AML-193 (cell line): ENCODE data around the gene SHISAL1.

Source experiments
- DNase-seq, 2 experiments: peaks; one replicate each; lab custom pipeline; 2025; lab: John Stamatoyannopoulos, UW

The SHISAL1 gene

GRCh38 chr22:44209343-44209742, 103.4 kb downstream of the SHISAL1 start:
- no peak for DNase-seq

GRCh38 chr22:44207981-44208317, 104.8 kb downstream of the SHISAL1 start:
- no peak for DNase-seq

GRCh38 chr22:44207173-44207980, 105.4 kb downstream of the SHISAL1 start:
- no peak for DNase-seq

GRCh38 chr22:44206696-44207095, 106.1 kb downstream of the SHISAL1 start:
- no peak for DNase-seq

- DNase-seq = no peak
Measured at GRCh38 chr22:44206330-44206645, 106.5 kb downstream of the SHISAL1 start.

GRCh38 chr22:44205516-44206329, 107.0 kb downstream of the SHISAL1 start:
- DNase-seq = no peak

- DNase-seq = no peak
Measured at GRCh38 chr22:44204739-44205515, 107.8 kb downstream of the SHISAL1 start.

GRCh38 chr22:44203203-44203602, 109.5 kb downstream of the SHISAL1 start:
- DNase-seq = no peak

- no peak for DNase-seq
Measured at GRCh38 chr22:44202261-44202789, 110.4 kb downstream of the SHISAL1 start.

GRCh38 chr22:44201665-44202064, 111.1 kb downstream of the SHISAL1 start:
- DNase-seq = no peak

- no peak for DNase-seq
Measured at GRCh38 chr22:44200855-44201550, 111.7 kb downstream of the SHISAL1 start.

- no peak for DNase-seq
Measured at GRCh38 chr22:44200451-44200850, 112.3 kb downstream of the SHISAL1 start.

- no peak for DNase-seq
Measured at GRCh38 chr22:44199866-44200265, 112.9 kb downstream of the SHISAL1 start.

- no peak for DNase-seq
Measured at GRCh38 chr22:44199164-44199563, 113.6 kb downstream of the SHISAL1 start.

- DNase-seq = no peak
Measured at GRCh38 chr22:44197271-44197670, 115.5 kb downstream of the SHISAL1 start.

GRCh38 chr22:44196731-44197131, 116.0 kb downstream of the SHISAL1 start:
- DNase-seq = no peak

GRCh38 chr22:44196241-44196640, 116.5 kb downstream of the SHISAL1 start:
- DNase-seq = no peak

GRCh38 chr22:44195189-44195871, 117.4 kb downstream of the SHISAL1 start:
- no peak for DNase-seq

- DNase-seq = no peak
Measured at GRCh38 chr22:44194569-44194968, 118.2 kb downstream of the SHISAL1 start.
